Activated CD4-positive, alpha-beta T cell treated with anti-CD3 and anti-CD28 coated beads for 36 hours (primary cell): Measurements from ENCODE around the gene GIPR. TPM values are rescaled to one million over a fixed set of nuclear protein-coding genes. Genes with fewer than 3 reads are reported as not detected.
A peak's percentile ranks its signal among the peaks of the same experiment; 100 is the strongest.
"Not testable (repeated sequence)": the region's sequence is repeated elsewhere in the genome, so short reads cannot be mapped to it uniquely, and the experiment has no call there.

Experiments used
- ATAC-seq: fragments of 200-7000 bp; cut with Tn5 transposase; one replicate; pipeline ENCODE4 v1.10.0; 2021; ENCODE audit warnings: mild to moderate bottlenecking, moderate library complexity
- CTCF ChIA-PET: fragments of 350-600 bp; sonication (Branson Sonifier 250); formaldehyde crosslinking; loops from one replicate; lab custom pipeline; 2021; ENCODE audit warnings: antibody characterized with exemption; lab: Charles Lee
- POLR2A ChIA-PET: fragments of 350-600 bp; sonication (Branson Sonifier 250); formaldehyde crosslinking; loops from one replicate; lab custom pipeline; 2021; ENCODE audit warnings: antibody characterized with exemption, inconsistent platforms; lab: Charles Lee
- DNase-seq: peaks from one replicate; pipeline ENCODE4 v3.0.0-alpha.2; 2020
- H3K27ac Mint-ChIP-seq: one replicate; pipeline ENCODE4 v1.8.0; 2021; ENCODE audit warnings: mixed read lengths
- H3K27me3 Mint-ChIP-seq: one replicate; pipeline ENCODE4 v1.8.0; 2021; ENCODE audit warnings: mixed read lengths
- H3K36me3 Mint-ChIP-seq: one replicate; pipeline ENCODE4 v1.8.0; 2021; ENCODE audit warnings: low read depth, mixed read lengths
- H3K4me1 Mint-ChIP-seq: one replicate; pipeline ENCODE4 v1.8.0; 2021; ENCODE audit warnings: mixed read lengths
- H3K4me3 Mint-ChIP-seq: one replicate; pipeline ENCODE4 v1.8.0; 2021; ENCODE audit warnings: mild to moderate bottlenecking, moderate library complexity, mixed read lengths
- H3K9me3 Mint-ChIP-seq: one replicate; pipeline ENCODE4 v1.8.0; 2021; ENCODE audit warnings: low read depth, mixed read lengths
- intact Hi-C, 2 experiments: fragments of 100-400 bp; cut with DNase I in 1 of 2; cut with micrococcal nuclease in 1 of 2; formaldehyde crosslinking; loops; one replicate each; pipeline versions ENCODE4 v1.14.2 to v1.15.1; 2022 to 2024; cut with DNase I, micrococcal nuclease
- total RNA-seq, 2 experiments: library from RNA; stranded (reverse); gene quantifications; one replicate each; pipeline ENCODE4 v1.2.3, GENCODE V29; 2021

Gene GIPR
- total RNA-seq, 2 experiments from 2014 or later: 4.5 to 5.9 TPM

- Mint-ChIP-seq H3K36me3 (peaks cover 18% of the 10 kb centered on the region), H3K9me3 (no peaks in the 10 kb centered on the region), H3K27ac (no peak overlapping the region), H3K27me3 (no peaks in the 10 kb centered on the region), H3K4me3 (no peak overlapping the region), H3K4me1 (peaks cover 31% of the 10 kb centered on the region)
- intact Hi-C loops: loop anchor here in 1 of 2 experiments (2.0 kb wide), 1 partner anchor 14 kb away; no protein-coding TSS in a partner anchor
- POLR2A ChIA-PET: interaction anchor here (0.6 kb wide), 1 partner anchor 11 kb away, joined by 4 read pairs; no protein-coding TSS in a partner anchor
- ATAC-seq (no peak), DNase-seq (no peak)
- CTCF ChIA-PET: no interaction called here
These were observed 44.7 kb downstream of the GIPR start for GRCh38 chr19:45712699-45713067.

GRCh38 chr19:45713141-45713540 is 45.1 kb downstream of the GIPR start:
- ATAC-seq (no peak), DNase-seq (no peak)
- intact Hi-C loops: loop anchor here in 1 of 2 experiments (2.0 kb wide), 1 partner anchor 14 kb away; no protein-coding TSS in a partner anchor
- Mint-ChIP-seq H3K27me3 (no peaks in the 10 kb centered on the region), H3K36me3 (peaks cover 21% of the 10 kb centered on the region), H3K4me1 (peaks cover 35% of the 10 kb centered on the region), H3K4me3 (no peak overlapping the region), H3K9me3 (no peaks in the 10 kb centered on the region), H3K27ac (no peak overlapping the region)
- ChIA-PET CTCF (interaction anchor here (1.0 to 5.3 kb wide), 2 partner anchors 21 to 36 kb away, joined by 3 to 75 read pairs; partner anchors contain the start of genes QPCTL and SNRPD2), POLR2A (interaction anchor here (0.6 to 2.2 kb wide), 3 partner anchors 10 to 49 kb away, joined by 3 to 6 read pairs (median 4); partner anchors contain the start of genes QPCTL and SNRPD2)

GRCh38 chr19:45715139-45715538 is 47.1 kb downstream of the GIPR start:
- Mint-ChIP-seq H3K9me3 (no peaks in the 10 kb centered on the region), H3K4me3 (no peak overlapping the region), H3K27ac (peak overlapping the region; percentile 9), H3K27me3 (no peaks in the 10 kb centered on the region), H3K4me1 (peaks cover 41% of the 10 kb centered on the region), H3K36me3 (peaks cover 29% of the 10 kb centered on the region)
- ChIA-PET CTCF (interaction anchor here (0.7 to 5.3 kb wide), 5 partner anchors 20 to 191 kb away, joined by 3 to 75 read pairs (median 3); partner anchors contain the start of genes QPCTL and SNRPD2), POLR2A (interaction anchor here (1.1 to 2.2 kb wide), 2 partner anchors 15 to 23 kb away, joined by 5 to 6 read pairs; partner anchors contain the start of genes QPCTL and SNRPD2)
- intact Hi-C loops: loop anchor here (5.0 kb wide), 3 partner anchors 52 to 887 kb away; partner anchors contain the start of genes BLOC1S3 (in 1 of the 2), CALM3 (in 1 of the 2), SIX5 (in 1 of the 2) and TRAPPC6A (in 1 of the 2)
- ATAC-seq (no peak), DNase-seq (no peak)

GRCh38 chr19:45716359-45717130 is 48.5 kb downstream of the GIPR start:
- H3K27me3 Mint-ChIP-seq: no peaks in the 10 kb centered on the region
- DNase-seq (peak; percentile 29), ATAC-seq (no peak)
- peaks cover 36% of the 10 kb centered on the region for H3K4me1 Mint-ChIP-seq
- CTCF ChIA-PET: interaction anchor here (0.5 to 5.3 kb wide), 14 partner anchors 9 to 231 kb away, joined by 3 to 75 read pairs (median 4); partner anchors contain the start of genes FBXO46, FOXA3, QPCTL and SIX5
- peak overlapping the region; percentile 94 for H3K27ac Mint-ChIP-seq
- peaks cover 26% of the 10 kb centered on the region for H3K36me3 Mint-ChIP-seq
- POLR2A ChIA-PET: interaction anchor here (0.6 to 2.6 kb wide), 11 partner anchors 9 to 826 kb away, joined by 3 to 25 read pairs (median 4); partner anchors contain the start of genes FBXO46, QPCTL, SNRPD2 and TOMM40
- peak overlapping the region; percentile 93 for H3K4me3 Mint-ChIP-seq
- no peaks in the 10 kb centered on the region for H3K9me3 Mint-ChIP-seq
- intact Hi-C loops: loop anchor here (1.0 to 5.0 kb wide), 18 partner anchors 14 to 886 kb away; partner anchors contain the start of genes FBXO46 (in 2 of the 2), OPA3 (in 2 of the 2), QPCTL (in 2 of the 2) and BLOC1S3 (in 1 of the 2)

GRCh38 chr19:45717131-45717982 is 49.3 kb downstream of the GIPR start:
- peak overlapping the region; percentile 94 for H3K27ac Mint-ChIP-seq
- no peaks in the 10 kb centered on the region for H3K9me3 Mint-ChIP-seq
- ChIA-PET POLR2A (interaction anchor here (0.5 to 2.6 kb wide), 14 partner anchors 10 to 827 kb away, joined by 3 to 25 read pairs (median 4); partner anchors contain the start of genes FBXO46, QPCTL, SNRPD2 and TOMM40), CTCF (interaction anchor here (0.6 to 5.3 kb wide), 13 partner anchors 12 to 232 kb away, joined by 3 to 75 read pairs (median 4); partner anchors contain the start of genes FBXO46, QPCTL, SIX5 and SNRPD2)
- H3K27me3 Mint-ChIP-seq: no peaks in the 10 kb centered on the region
- H3K36me3 Mint-ChIP-seq: peaks cover 31% of the 10 kb centered on the region
- peak; percentile 97 for ATAC-seq
- H3K4me1 Mint-ChIP-seq: peaks cover 40% of the 10 kb centered on the region
- peak; percentile 99 for DNase-seq
- intact Hi-C loops: loop anchor here (1.0 to 5.0 kb wide), 18 partner anchors 13 to 885 kb away; partner anchors contain the start of genes FBXO46 (in 2 of the 2), OPA3 (in 2 of the 2), QPCTL (in 2 of the 2) and BLOC1S3 (in 1 of the 2)
- peak overlapping the region; percentile 93 for H3K4me3 Mint-ChIP-seq

- ChIA-PET CTCF (interaction anchor here (0.7 to 5.3 kb wide), 5 partner anchors 12 to 191 kb away, joined by 3 to 75 read pairs (median 9); partner anchors contain the start of genes FBXO46, QPCTL, SIX5 and SNRPD2), POLR2A (interaction anchor here (0.5 to 2.6 kb wide), 5 partner anchors 12 to 72 kb away, joined by 4 to 25 read pairs (median 6); partner anchors contain the start of genes FBXO46, QPCTL and SNRPD2)
- H3K36me3 Mint-ChIP-seq: peaks cover 31% of the 10 kb centered on the region
- ATAC-seq: no peak
- intact Hi-C loops: loop anchor here (1.0 to 5.0 kb wide), 18 partner anchors 12 to 884 kb away; partner anchors contain the start of genes FBXO46 (in 2 of the 2), OPA3 (in 2 of the 2), QPCTL (in 2 of the 2) and BLOC1S3 (in 1 of the 2)
- H3K27me3 Mint-ChIP-seq: no peaks in the 10 kb centered on the region
- H3K27ac Mint-ChIP-seq: peak overlapping the region; percentile 94
- H3K4me1 Mint-ChIP-seq: peaks cover 44% of the 10 kb centered on the region
- peak overlapping the region; percentile 93 for H3K4me3 Mint-ChIP-seq
- no peak for DNase-seq
- H3K9me3 Mint-ChIP-seq: no peaks in the 10 kb centered on the region
These were observed 50.1 kb downstream of the GIPR start for GRCh38 chr19:45717983-45718650.

- ATAC-seq, intact Hi-C loops, H3K27ac Mint-ChIP-seq, H3K4me3 Mint-ChIP-seq, H3K27me3 Mint-ChIP-seq, POLR2A ChIA-PET, DNase-seq, H3K9me3 Mint-ChIP-seq: not testable (repeated sequence)
- Mint-ChIP-seq H3K36me3 (peaks cover 35% of the 10 kb centered on the region), H3K4me1 (peaks cover 45% of the 10 kb centered on the region)
- CTCF ChIA-PET: interaction anchor here (0.7 to 1.5 kb wide), 3 partner anchors 10 to 535 kb away, joined by 4 to 5 read pairs (median 5); partner anchors contain the start of gene FBXO46
These were observed 52.0 kb downstream of the GIPR start for GRCh38 chr19:45720065-45720464.

GRCh38 chr19:45728683-45729082 is 60.7 kb downstream of the GIPR start:
- intact Hi-C loops, DNase-seq, POLR2A ChIA-PET, H3K9me3 Mint-ChIP-seq, H3K27me3 Mint-ChIP-seq, H3K4me3 Mint-ChIP-seq, ATAC-seq, H3K27ac Mint-ChIP-seq: not testable (repeated sequence)
- Mint-ChIP-seq H3K4me1 (peaks cover 41% of the 10 kb centered on the region), H3K36me3 (peaks cover 14% of the 10 kb centered on the region)
- CTCF ChIA-PET: interaction anchor here (2.6 kb wide), 1 partner anchor 12 kb away, joined by 24 read pairs; no protein-coding TSS in a partner anchor

GRCh38 chr19:45729800-45730290 is 61.8 kb downstream of the GIPR start:
- no peaks in the 10 kb centered on the region for H3K9me3 Mint-ChIP-seq
- DNase-seq (peak; percentile 47), ATAC-seq (no peak)
- peak overlapping the region; percentile 88 for H3K4me3 Mint-ChIP-seq
- ChIA-PET CTCF (interaction anchor here (0.6 to 2.6 kb wide), 5 partner anchors 10 to 276 kb away, joined by 3 to 24 read pairs (median 8); partner anchors contain the start of gene SIX5), POLR2A (interaction anchor here (0.6 to 1.7 kb wide), 3 partner anchors 12 to 41 kb away, joined by 5 to 6 read pairs (median 5); no protein-coding TSS in a partner anchor)
- no peaks in the 10 kb centered on the region for H3K27me3 Mint-ChIP-seq
- peaks cover 36% of the 10 kb centered on the region for H3K4me1 Mint-ChIP-seq
- peaks cover 11% of the 10 kb centered on the region for H3K36me3 Mint-ChIP-seq
- H3K27ac Mint-ChIP-seq: peak overlapping the region; percentile 90
- intact Hi-C loops: loop anchor here (1.0 to 2.0 kb wide), 10 partner anchors 13 to 265 kb away; partner anchors contain the start of genes QPCTL (in 2 of the 2), CCDC61 (in 1 of the 2), DMWD (in 1 of the 2) and IRF2BP1 (in 1 of the 2)
